K562 (cell line): Measurements from ENCODE around the gene OPCML. TPM values are rescaled to one million over a fixed set of nuclear protein-coding genes. Genes with fewer than 3 reads are reported as not detected.

Experiments used
- ATAC-seq: fragments of 200-7000 bp; cut with Tn5 transposase; 3 replicates; pipeline ENCODE4 v1.9.1; 2020; ENCODE audit warnings: moderate library complexity
- BruUV-seq: library from RNA; stranded (reverse); fragments of 400-500 nt; replicated peaks from 2 replicates; lab custom pipeline; 2021; lab: Mats Ljungman, UMichigan
- CTCF ChIA-PET: fragments of 300-600 bp; formaldehyde crosslinking; extraction: SDS; loops from one replicate; lab custom pipeline; 2021; ENCODE audit warnings: low intra/inter-chr PET ratio; lab: Yijun Ruan, JAX
- POLR2A ChIA-PET: fragments of 300-600, 350-650 bp; sonication (Branson Sonifier 250); formaldehyde crosslinking; extraction: SDS; loops from one replicate; lab custom pipeline; 2021; ENCODE audit warnings: antibody characterized with exemption, inconsistent platforms; lab: Yijun Ruan, JAX
- DNase-seq, 4 experiments: peaks; one replicate each; pipeline versions ENCODE4 v3.0.0 to v3.0.0-alpha.2; 2011 to 2018; ENCODE audit warnings: low spot score in 3 of 4, mixed read lengths in 3 of 4; ENCODE audit errors: extremely low read depth in 1 of 4
- FAIRE-seq: peaks from 2 replicates; lab custom pipeline; 2011; peaks lifted over from hg19 to GRCh38; lab: Jason Lieb, UNC
- H2AFZ ChIP-seq: 2 replicates; pipeline ENCODE4 v1.6.0; 2011; ENCODE audit warnings: low read depth, low read length, control low read depth, inconsistent platforms
- H3K27ac ChIP-seq: fragments of 200-600 bp; 3 replicates; pipeline ENCODE4 v1.8.0; 2011; ENCODE audit warnings: low read depth, mild to moderate bottlenecking, control low read depth, inconsistent platforms, low read length, moderate library complexity, mixed read lengths; ENCODE audit errors: extremely low read depth
- H3K27me3 ChIP-seq, 2 experiments: fragments of 300-600 bp in 1 of 2; 2 replicates in 1 of 2; 3 replicates in 1 of 2; pipeline versions ENCODE4 v1.6.0 to v1.8.0; 2011; ENCODE audit warnings: inconsistent platforms in 2 of 2, low read length in 2 of 2, mild to moderate bottlenecking in 1 of 2, mixed read lengths in 1 of 2, moderate library complexity in 1 of 2; ENCODE audit not compliant: control insufficient read depth in 2 of 2, insufficient read depth in 2 of 2
- H3K36me3 ChIP-seq: fragments of 300-600 bp; 3 replicates; pipeline ENCODE4 v1.8.0; 2011; ENCODE audit warnings: mild to moderate bottlenecking, low read length, inconsistent platforms; ENCODE audit not compliant: control insufficient read depth, insufficient read depth
- H3K4me1 ChIP-seq, 2 experiments: fragments of 200-600 bp in 1 of 2; replicated peaks in 1 of 2; 2 replicates in 1 of 2; 3 replicates in 1 of 2; pipeline versions ENCODE4 v1.5.1 to v1.8.0; 2011; ENCODE audit warnings: inconsistent platforms in 2 of 2, low read length in 2 of 2, mild to moderate bottlenecking in 1 of 2, mixed read lengths in 1 of 2, moderate library complexity in 1 of 2; ENCODE audit not compliant: control insufficient read depth in 2 of 2, insufficient read depth in 2 of 2
- H3K4me2 ChIP-seq: 2 replicates; pipeline ENCODE4 v1.6.1; 2011; ENCODE audit warnings: low read length, control low read depth, inconsistent platforms, mixed read lengths; ENCODE audit not compliant: insufficient read depth
- H3K4me3 ChIP-seq: fragments of 200-600 bp; sonication (generic), shearing (Covaris generic); 2 replicates; pipeline ENCODE4 v1.5.1; 2016; ENCODE audit warnings: control low read depth, inconsistent platforms
- H3K79me2 ChIP-seq: fragments of 200-600 bp; 3 replicates; pipeline ENCODE4 v1.8.0; 2011; ENCODE audit warnings: low read length, inconsistent platforms; ENCODE audit not compliant: control insufficient read depth, insufficient read depth
- H3K9ac ChIP-seq, 2 experiments: 2 replicates each; pipeline versions ENCODE4 v1.6.0 to v1.6.1; 2011; ENCODE audit warnings: low read depth in 2 of 2, low read length in 2 of 2, control low read depth in 1 of 2, inconsistent platforms in 1 of 2, mild to moderate bottlenecking in 1 of 2, mixed read lengths in 1 of 2; ENCODE audit not compliant: insufficient read depth in 1 of 2
- H3K9me1 ChIP-seq: one replicate; pipeline ENCODE4 v1.6.0; 2011; ENCODE audit warnings: inconsistent platforms, mild to moderate bottlenecking, low read length, moderate library complexity; ENCODE audit not compliant: control insufficient read depth, insufficient read depth
- H3K9me3 ChIP-seq: replicated peaks from 2 replicates; pipeline ENCODE4 v1.5.1; 2011; ENCODE audit warnings: low read depth, low read length, inconsistent platforms; ENCODE audit not compliant: control insufficient read depth, insufficient read depth
- H4K20me1 ChIP-seq: replicated peaks from 2 replicates; pipeline ENCODE4 v1.6.1; 2011; ENCODE audit warnings: low read length, inconsistent platforms, mixed read lengths; ENCODE audit not compliant: control insufficient read depth, insufficient read depth
- CBFA2T2 ChIP-seq: fragments of 450-650 bp; conservative IDR thresholded peaks from 2 replicates; pipeline ENCODE4 v1.6.1; 2017; ENCODE audit warnings: mild to moderate bottlenecking
- CBX3 ChIP-seq, 2 experiments: IDR thresholded peaks; 1 replicate in 1 of 2; 2 replicates in 1 of 2; pipeline ENCODE4 v1.6.1; 2012; ENCODE audit warnings: inconsistent platforms in 2 of 2, low read length in 2 of 2, borderline replicate concordance in 1 of 2, control low read depth in 1 of 2
- CEBPZ ChIP-seq: fragments of 150-350 bp; IDR thresholded peaks from 2 replicates; pipeline ENCODE4 v1.6.1; 2014; ENCODE audit warnings: low read depth, mild to moderate bottlenecking, low read length, borderline replicate concordance
- CHD4 ChIP-seq: fragments of 200-600 bp; sonication (generic); IDR thresholded peaks from 3 replicates; pipeline ENCODE4 v1.6.1; 2012; ENCODE audit warnings: low read depth, mild to moderate bottlenecking, mixed read lengths, low read length, inconsistent platforms; ENCODE audit not compliant: insufficient read depth, insufficient replicate concordance, poor library complexity, severe bottlenecking
- DACH1 ChIP-seq: fragments of 450-650 bp; IDR thresholded peaks from 2 replicates; pipeline ENCODE4 v1.6.1; 2018; ENCODE audit not compliant: partially characterized antibody
- FOSL1 ChIP-seq: fragments of 200-800 bp; sonication (Bioruptor generic); conservative IDR thresholded peaks from 2 replicates; pipeline ENCODE4 v1.6.1; 2016; ENCODE audit warnings: missing genetic modification characterization, missing compliant biosample characterization
- KHSRP ChIP-seq: fragments of 450-650 bp; IDR thresholded peaks from 2 replicates; pipeline ENCODE4 v1.6.1; 2017
- KLF13 ChIP-seq: fragments of 450-650 bp; IDR thresholded peaks from 2 replicates; pipeline ENCODE4 v1.6.1; 2016; ENCODE audit warnings: missing genetic modification characterization, low read depth, mild to moderate bottlenecking, missing compliant biosample characterization, moderate library complexity, borderline replicate concordance
- NR4A1 ChIP-seq, 2 experiments: fragments of 250-450 bp in 1 of 2; fragments of 450-650 bp in 1 of 2; sonication (Bioruptor Pico) in 1 of 2; IDR thresholded peaks; 2 replicates each; pipeline versions ENCODE4 v1.4.0 to v1.6.1; 2016 to 2020; ENCODE audit warnings: mild to moderate bottlenecking in 2 of 2, missing compliant biosample characterization in 1 of 2, missing genetic modification characterization in 1 of 2, moderate library complexity in 1 of 2
- PRPF4 ChIP-seq: fragments of 200-400 bp; formaldehyde crosslinking; IDR thresholded peaks from one replicate; pipeline ENCODE4 v1.6.1; 2017; ENCODE audit warnings: low read length, low read depth, mild to moderate bottlenecking; ENCODE audit not compliant: insufficient read depth, poor library complexity, severe bottlenecking
- RAD21 ChIP-seq, 2 experiments: fragments of 250-450 bp in 1 of 2; fragments of 450-650 bp in 1 of 2; sonication (Bioruptor Pico) in 1 of 2; formaldehyde crosslinking in 1 of 2; IDR thresholded peaks in 1 of 2; conservative IDR thresholded peaks in 1 of 2; 2 replicates each; pipeline versions ENCODE4 v1.4.0 to v1.8.0; 2020 to 2022; ENCODE audit warnings: mild to moderate bottlenecking in 2 of 2, moderate library complexity in 1 of 2
- TAL1 ChIP-seq: fragments of 450-650 bp; IDR thresholded peaks from 2 replicates; pipeline ENCODE4 v1.6.1; 2016; ENCODE audit warnings: mild to moderate bottlenecking
- TARDBP ChIP-seq: fragments of 450-650 bp; IDR thresholded peaks from 2 replicates; pipeline ENCODE4 v1.6.1; 2016
- ZEB2 ChIP-seq: fragments of 450-650 bp; IDR thresholded peaks from 2 replicates; pipeline ENCODE4 v1.6.1; 2016
- ZNF12 ChIP-seq: sonication (generic); formaldehyde crosslinking; IDR thresholded peaks from 2 replicates; pipeline ENCODE4 v1.4.0; 2020; ENCODE audit warnings: mild to moderate bottlenecking, missing genetic modification reagents
- ZNF551 ChIP-seq: fragments of 250-450 bp; sonication (Bioruptor Pico); IDR thresholded peaks from 2 replicates; pipeline ENCODE4 v1.5.0; 2021; ENCODE audit warnings: mild to moderate bottlenecking, moderate library complexity
- ZNF707 ChIP-seq: fragments of 250-450 bp; sonication (Bioruptor Pico); conservative IDR thresholded peaks from 2 replicates; pipeline ENCODE4 v1.8.0; 2022; ENCODE audit warnings: inconsistent platforms, mild to moderate bottlenecking, moderate library complexity
- ZZZ3 ChIP-seq: fragments of 450-650 bp; IDR thresholded peaks from 2 replicates; pipeline ENCODE4 v1.6.1; 2016; ENCODE audit warnings: antibody characterized with exemption, mild to moderate bottlenecking, moderate library complexity
- WGBS: fragments of 100-300 bp; shearing (Covaris generic); methylation state at CpG from one replicate; pipeline ENCODE4 v1.1.6; 2016; ENCODE audit warnings: low coverage, mixed read lengths; ENCODE audit not compliant: insufficient coverage; ENCODE audit errors: missing lambda C conversion rate; 5-methylcytosine and 5-hydroxymethylcytosine counted together
- in situ Hi-C: fragments of 300-500 bp; cut with MboI; formaldehyde crosslinking; loops from 4 replicates; pipeline ENCODE4 v1.15.0; 2018; ENCODE audit warnings: inconsistent platforms, mixed read lengths
- intact Hi-C: fragments of 100-400 bp; cut with micrococcal nuclease; formaldehyde crosslinking; loops from 2 replicates; pipeline ENCODE4 v1.14.2; 2022
- polyA plus RNA-seq, 8 experiments: library from polyadenylated mRNA; depleted of rRNA in 4 of 8; stranded (reverse) in 5 of 8; unstranded in 3 of 8; fragments of >200 nt; fragmentation: Nextera tagmentation in 2 of 8; fragmentation: Illumina TruSeq in 1 of 8; extraction: Ambion mirVana in 2 of 8; extraction: Trizol in 1 of 8; gene quantifications; 2 replicates each; pipeline versions ENCODE4 v1.2.1 to v1.2.3, GENCODE V29; 2011 to 2014; ENCODE audit warnings: inconsistent platforms in 1 of 8, missing spikeins in 1 of 8
- total RNA-seq, 7 experiments: library from RNA; depleted of rRNA in 6 of 7; stranded (reverse); fragments of >200 nt in 6 of 7; fragmentation: Illumina TruSeq in 2 of 7; extraction: Trizol in 2 of 7; gene quantifications; 2 replicates each; pipeline versions ENCODE4 v1.2.1 to v1.2.3, GENCODE V29; 2011 to 2021; ENCODE audit warnings: low replicate concordance in 1 of 7
- TF ChIP-seq, protein P1 (sequence below): IDR thresholded peaks from 2 replicates; pipeline ENCODE4 v1.6.1; 2014; ENCODE audit warnings: antibody characterized with exemption

OPCML gene
- total and polyA plus RNA-seq, 9 of the 15 experiments (the other 6 are each of a cell fraction or from before 2014, with no cell fraction given) = not detected

DNA sequence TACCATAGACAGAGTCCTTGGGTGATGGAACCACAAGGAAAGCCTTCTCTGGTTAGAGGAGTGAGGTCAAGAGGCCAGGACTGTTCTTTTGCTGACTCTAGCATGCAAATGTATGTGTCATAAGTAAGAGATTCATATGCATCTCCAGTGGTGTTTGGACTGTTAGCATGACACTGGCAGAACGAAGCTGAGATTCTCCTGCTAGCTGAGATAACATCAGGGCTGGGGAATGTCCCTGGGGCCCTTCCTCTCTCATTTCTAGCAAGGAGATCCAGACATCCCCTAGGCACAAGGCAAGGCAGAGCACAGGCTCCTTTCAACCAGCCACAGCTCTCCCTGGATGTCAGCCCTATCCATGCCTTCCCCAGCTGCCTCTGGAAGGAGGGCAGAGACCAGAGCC, 711.3 kb downstream of the OPCML start:
- ATAC-seq (no peak), FAIRE-seq (no peak), DNase-seq (no peak)
- in situ Hi-C loops (no loop called here), intact Hi-C loops (no loop called here)
- Histone ChIP-seq H3K27ac (no peak overlapping the region), H4K20me1 (no peaks in the 10 kb centered on the region), H3K4me1 (no peaks in the 10 kb centered on the region), H3K4me2 (no peak overlapping the region), H3K9me3 (no peaks in the 10 kb centered on the region; the same call in 1 of the 2 replicates), H3K27me3 (no peaks in the 10 kb centered on the region), H2AFZ (no peak overlapping the region), H3K9ac (no peak overlapping the region), H3K9me1 (no peaks in the 10 kb centered on the region), H3K79me2 (no peaks in the 10 kb centered on the region), H3K36me3 (no peaks in the 10 kb centered on the region), H3K4me3 (no peak overlapping the region)
- POLR2A ChIA-PET = no interaction called here
- no peak for TF ChIP-seq TARDBP
- no peak for TF ChIP-seq KLF13 (tag)
- TF ChIP-seq KHSRP = no peak
- no peak for TF ChIP-seq DACH1
- TF ChIP-seq FOSL1 = no peak
- no peak for TF ChIP-seq ZZZ3
- no peak for TF ChIP-seq PRPF4
- TF ChIP-seq ZNF551 (CRISPR knock-in tag) = no peak
- TF ChIP-seq ZEB2 = no peak
- TF ChIP-seq, protein P1, sequence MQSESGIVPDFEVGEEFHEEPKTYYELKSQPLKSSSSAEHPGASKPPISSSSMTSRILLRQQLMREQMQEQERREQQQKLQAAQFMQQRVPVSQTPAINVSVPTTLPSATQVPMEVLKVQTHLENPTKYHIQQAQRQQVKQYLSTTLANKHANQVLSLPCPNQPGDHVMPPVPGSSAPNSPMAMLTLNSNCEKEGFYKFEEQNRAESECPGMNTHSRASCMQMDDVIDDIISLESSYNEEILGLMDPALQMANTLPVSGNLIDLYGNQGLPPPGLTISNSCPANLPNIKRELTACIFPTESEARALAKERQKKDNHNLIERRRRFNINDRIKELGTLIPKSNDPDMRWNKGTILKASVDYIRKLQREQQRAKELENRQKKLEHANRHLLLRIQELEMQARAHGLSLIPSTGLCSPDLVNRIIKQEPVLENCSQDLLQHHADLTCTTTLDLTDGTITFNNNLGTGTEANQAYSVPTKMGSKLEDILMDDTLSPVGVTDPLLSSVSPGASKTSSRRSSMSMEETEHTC = no peak
- no peak for TF ChIP-seq CBFA2T2
- no peak for TF ChIP-seq ZNF707 (CRISPR knock-in tag)
- TF ChIP-seq ZNF12 (CRISPR knock-in tag) = no peak
- no peak for TF ChIP-seq CEBPZ
- no peak for TF ChIP-seq RAD21 (CRISPR knock-in tag; conservative IDR thresholded peaks at IDR 0.05 in 1 of 2, IDR thresholded peaks at IDR 0.05 in 1 of 2)
- TF ChIP-seq CHD4 = no peak
- TF ChIP-seq TAL1 = no peak
- TF ChIP-seq CBX3 (IDR thresholded peaks at IDR 0.05; ENCODE audit: borderline replicate concordance in 1 of 2, low read length in 2 of 2) = no peak
- no peak for TF ChIP-seq NR4A1 (CRISPR knock-in tag; IDR thresholded peaks at IDR 0.05)
- TF ChIP-seq NR4A1 (tag; IDR thresholded peaks at IDR 0.05) = no peak
- 0% methylated on average over 1 of the region's 1 CpG for WGBS
- BruUV-seq = no TSS peak
- CTCF ChIA-PET = no interaction called here
